Type B pancreatic cell (in vitro differentiated cells): Measurements from ENCODE around the gene PTCSC3. TPM values are rescaled to one million over a fixed set of nuclear protein-coding genes. Genes with fewer than 3 reads are reported as not detected.

Source experiments
- DNase-seq: peaks from one replicate; pipeline ENCODE4 v3.0.0; 2021; ENCODE audit warnings: mixed read lengths; ENCODE audit not compliant: unreplicated experiment; ENCODE audit errors: extremely low spot score
- H3K27ac Mint-ChIP-seq: 2 replicates; pipeline ENCODE4 v1.8.0; 2021; ENCODE audit warnings: mild to moderate bottlenecking, mixed read lengths
- H3K27me3 Mint-ChIP-seq: 2 replicates; pipeline ENCODE4 v1.8.0; 2021; ENCODE audit warnings: mixed read lengths
- H3K36me3 Mint-ChIP-seq: 2 replicates; pipeline ENCODE4 v1.8.0; 2021; ENCODE audit warnings: mixed read lengths
- H3K4me1 Mint-ChIP-seq: one replicate; pipeline ENCODE4 v1.8.0; 2021; ENCODE audit warnings: mixed read lengths; ENCODE audit not compliant: unreplicated experiment
- H3K4me3 Mint-ChIP-seq: 2 replicates; pipeline ENCODE4 v1.8.0; 2021; ENCODE audit warnings: mild to moderate bottlenecking, mixed read lengths
- H3K9me3 Mint-ChIP-seq: 2 replicates; pipeline ENCODE4 v1.8.0; 2021; ENCODE audit warnings: mixed read lengths
- CTCF ChIP-seq: fragments of 200-600 bp; sonication (generic); conservative IDR thresholded peaks from 2 replicates; pipeline ENCODE4 v1.5.0; 2021; ENCODE audit warnings: antibody characterized with exemption, mild to moderate bottlenecking
- total RNA-seq: library from RNA; stranded (reverse); gene quantifications from 2 replicates; pipeline ENCODE4 v1.2.1, GENCODE V29; 2021; ENCODE audit warnings: low replicate concordance

PTCSC3 gene
- total RNA-seq, 1 donor from 2014 or later, result not detected

- no peaks in the 10 kb centered on the region for H3K36me3 Mint-ChIP-seq
- no peaks in the 10 kb centered on the region for H3K27me3 Mint-ChIP-seq
- no peak for TF ChIP-seq CTCF
- H3K4me3 Mint-ChIP-seq, result no peak overlapping the region
- peaks cover 10% of the 10 kb centered on the region for H3K4me1 Mint-ChIP-seq
- no peak overlapping the region for H3K27ac Mint-ChIP-seq
- DNase-seq, result no peak
- H3K9me3 Mint-ChIP-seq, result no peaks in the 10 kb centered on the region
These were observed 79.2 kb downstream of the PTCSC3 start for GRCh38 chr14:36097356-36097755.

- H3K9me3 Mint-ChIP-seq, result no peaks in the 10 kb centered on the region
- no peaks in the 10 kb centered on the region for H3K27me3 Mint-ChIP-seq
- no peak overlapping the region for H3K4me3 Mint-ChIP-seq
- no peak for DNase-seq
- H3K27ac Mint-ChIP-seq, result no peak overlapping the region
- no peak for TF ChIP-seq CTCF
- H3K36me3 Mint-ChIP-seq, result no peaks in the 10 kb centered on the region
- peaks cover 15% of the 10 kb centered on the region for H3K4me1 Mint-ChIP-seq
These were observed 80.4 kb downstream of the PTCSC3 start for GRCh38 chr14:36096090-36096489.

- H3K36me3 Mint-ChIP-seq, result no peaks in the 10 kb centered on the region
- peaks cover 19% of the 10 kb centered on the region for H3K4me1 Mint-ChIP-seq
- no peaks in the 10 kb centered on the region for H3K27me3 Mint-ChIP-seq
- no peak overlapping the region for H3K27ac Mint-ChIP-seq
- no peak for DNase-seq
- TF ChIP-seq CTCF, result no peak
- no peak overlapping the region for H3K4me3 Mint-ChIP-seq
- no peaks in the 10 kb centered on the region for H3K9me3 Mint-ChIP-seq
These were observed 81.6 kb downstream of the PTCSC3 start for GRCh38 chr14:36094963-36095362.

- no peak for DNase-seq
- H3K4me1 Mint-ChIP-seq, result peaks cover 44% of the 10 kb centered on the region
- peaks cover 8% of the 10 kb centered on the region for H3K9me3 Mint-ChIP-seq
- H3K4me3 Mint-ChIP-seq, result peak overlapping the region; percentile 26
- H3K36me3 Mint-ChIP-seq, result peaks cover 3% of the 10 kb centered on the region
- no peak for TF ChIP-seq CTCF
- no peaks in the 10 kb centered on the region for H3K27me3 Mint-ChIP-seq
- peak overlapping the region; percentile 74 for H3K27ac Mint-ChIP-seq
These were observed 85.4 kb downstream of the PTCSC3 start for GRCh38 chr14:36091096-36091495.

- H3K4me1 Mint-ChIP-seq, result peaks cover 38% of the 10 kb centered on the region
- no peak for TF ChIP-seq CTCF
- no peak overlapping the region for H3K4me3 Mint-ChIP-seq
- H3K36me3 Mint-ChIP-seq, result peaks cover 3% of the 10 kb centered on the region
- H3K9me3 Mint-ChIP-seq, result peaks cover 8% of the 10 kb centered on the region
- no peaks in the 10 kb centered on the region for H3K27me3 Mint-ChIP-seq
- DNase-seq, result no peak
- H3K27ac Mint-ChIP-seq, result no peak overlapping the region
These were observed 89.1 kb downstream of the PTCSC3 start for GRCh38 chr14:36087411-36087810.
